Heart left ventricle (tissue), 16 donors: ENCODE data around the gene KLRC1. TPM values are rescaled to one million over a fixed set of nuclear protein-coding genes. Genes with fewer than 3 reads are reported as not detected.
"Not testable (repeated sequence)": the region's sequence is repeated elsewhere in the genome, so short reads cannot be mapped to it uniquely, and the experiment has no call there.

Experiments
- ATAC-seq, 4 donors: fragments of 200-7000 bp; cut with Tn5 transposase; one replicate each; pipeline ENCODE4 v1.9.1; 2020 to 2022; ENCODE audit warnings: moderate library complexity in 4 of 4, mild to moderate bottlenecking in 3 of 4, moderate number of reproducible peaks in 1 of 4
- DNase-seq, 5 donors: peaks; one replicate each; pipeline ENCODE4 v3.0.0-alpha.2; 2020
- H3K27ac ChIP-seq, 12 donors: fragments of 200-600 bp; sonication (generic) in 4 of 12; one replicate each; pipeline versions ENCODE4 v1.5.0 to v1.8.0; 2016 to 2022; ENCODE audit warnings: mild to moderate bottlenecking in 2 of 12
- H3K27me3 ChIP-seq, 9 donors: fragments of 200-600 bp; sonication (generic) in 2 of 9; one replicate each; pipeline versions ENCODE4 v1.5.1 to v1.8.0; 2016 to 2022; ENCODE audit warnings: mild to moderate bottlenecking in 3 of 9
- H3K36me3 ChIP-seq, 9 donors: fragments of 200-600 bp; sonication (generic) in 2 of 9; one replicate each; pipeline versions ENCODE4 v1.5.0 to v1.8.0; 2018 to 2022; ENCODE audit warnings: mild to moderate bottlenecking in 2 of 9
- H3K4me1 ChIP-seq, 12 donors: fragments of 200-600 bp; sonication (generic) in 4 of 12; one replicate each; pipeline versions ENCODE4 v1.5.0 to v1.8.0; 2016 to 2022; ENCODE audit warnings: mild to moderate bottlenecking in 3 of 12
- H3K4me3 ChIP-seq, 12 donors: fragments of 200-600 bp; sonication (generic) in 4 of 12; one replicate each; pipeline versions ENCODE4 v1.5.0 to v1.8.0; 2017 to 2022; ENCODE audit warnings: mild to moderate bottlenecking in 9 of 12, moderate library complexity in 4 of 12
- H3K9me3 ChIP-seq, 12 donors: fragments of 200-600 bp; sonication (generic) in 4 of 12; one replicate each; pipeline versions ENCODE4 v1.5.0 to v1.8.0; 2016 to 2022; ENCODE audit warnings: mild to moderate bottlenecking in 1 of 12
- POLR2A ChIP-seq, 2 donors: fragments of 450-650 bp; IDR thresholded peaks; one replicate each; pipeline ENCODE4 v1.6.1; 2017; ENCODE audit warnings: antibody characterized with exemption in 2 of 2, mild to moderate bottlenecking in 2 of 2, moderate library complexity in 2 of 2
- WGBS, 4 donors: extraction: QIAGEN DNeasy Blood & Tissue Kit in 2 of 4; methylation state at CpG; one replicate each; pipeline versions ENCODE4 v1.1.5 to v1.1.7; 2013 to 2018; 5-methylcytosine and 5-hydroxymethylcytosine counted together
- intact Hi-C, 10 donors: fragments of 100-400 bp; cut with DNase I; formaldehyde crosslinking; loops; one replicate each; pipeline versions ENCODE4 v1.11.1 to v1.14.2; 2022
- polyA plus RNA-seq, 2 donors: library from polyadenylated mRNA; stranded (reverse); fragments of 200-250 nt; gene quantifications; one replicate each; pipeline ENCODE4 v1.2.3, GENCODE V29; 2013
- total RNA-seq, 9 donors: library from RNA; depleted of rRNA in 2 of 9; stranded (reverse); fragments of >200 nt in 2 of 9; fragmentation: NEBNext Ultra II Directional in 3 of 9; extraction: Animal tissue kit (Norgen Biotek cat#: 25700) in 3 of 9; gene quantifications; one replicate each; pipeline versions ENCODE4 v1.1.0 to v1.2.4, GENCODE V29; 2016 to 2023
- TF ChIP-seq, protein P1 (sequence below), 12 donors: fragments of 200-600 bp; sonication (generic) in 4 of 12; IDR thresholded peaks; one replicate each; pipeline versions ENCODE4 v1.5.0 to v1.8.0; 2018 to 2022; ENCODE audit warnings: antibody characterized with exemption in 12 of 12, mild to moderate bottlenecking in 5 of 12
- donor health status: ischemic (EF 13 %, LVEDD 7.1; RV severe dilation, severe dysfunction).
- donor health status: healthy with polysubstance abuse.
- donor health status: DM: no; HTN: yes; CAD: no.
- donor health status: DM: no; HTN: no; CAD: no.
- donor health status: ischemic (EF 25% LVEDD 6.9; RV normal size, moderate dysfunction).
- donor health status: ischemic (EF 25% LVEDD 5.7; RV mildly dilated, moderate dysfunction).
- donor health status: healthy.
- donor health status: DM: yes; HTN: yes; CAD: no.
- donor health status: ischemic (EF 35%, LVEDD 5.7; RV mildly dilated, moderate dysfunction).
- donor health status: nonischemic (EF 11% LVEDD 7.7; RV severe dilation, severe dysfunction).
- donor health status: DM: yes; HTN: yes; CAD: no.
- donor health status: PGD.
- donor health status: ischemic (EF 29% LVEDD 5.4; RV normal size, mild dysfunction).
- donor health status: nonischemic (EF 23%, LVEDD 6.1; RV moderate dilation, normal function).

KLRC1 gene
- total and polyA plus RNA-seq, 11 donors, result 0.10 to 1.2 (median 0.32) TPM; not detected in 6

DNA sequence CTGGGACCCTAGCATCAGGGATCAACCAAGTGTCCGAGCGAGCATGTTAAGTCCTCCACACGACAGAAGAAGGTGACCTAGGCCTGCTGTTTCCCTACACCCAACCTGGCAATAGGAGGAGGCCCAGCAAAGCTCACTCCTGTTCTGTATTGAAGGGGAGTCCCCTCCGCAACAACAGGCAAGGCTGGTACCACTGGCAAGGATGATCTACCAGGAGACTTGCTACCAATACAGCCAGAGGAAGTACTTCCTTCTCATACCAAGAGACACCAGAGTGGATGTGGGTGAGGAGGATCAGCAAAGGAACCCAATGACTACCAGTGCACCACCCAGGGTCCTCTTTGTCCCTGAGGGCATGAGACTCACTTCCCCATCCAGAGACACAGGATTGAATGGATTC is 4.9 kb downstream of the KLRC1 start:
- DNase-seq (no peak), ATAC-seq (no peak)
- intact Hi-C loops, result no loop called here
- Histone ChIP-seq H3K27ac (no peak overlapping the region), H3K27me3 (no peaks in the 10 kb centered on the region), H3K4me3 (no peak overlapping the region), H3K4me1 (no peaks in the 10 kb centered on the region), H3K36me3 (no peaks in the 10 kb centered on the region), H3K9me3 (no peaks in the 10 kb centered on the region)
- TF ChIP-seq, protein P1, sequence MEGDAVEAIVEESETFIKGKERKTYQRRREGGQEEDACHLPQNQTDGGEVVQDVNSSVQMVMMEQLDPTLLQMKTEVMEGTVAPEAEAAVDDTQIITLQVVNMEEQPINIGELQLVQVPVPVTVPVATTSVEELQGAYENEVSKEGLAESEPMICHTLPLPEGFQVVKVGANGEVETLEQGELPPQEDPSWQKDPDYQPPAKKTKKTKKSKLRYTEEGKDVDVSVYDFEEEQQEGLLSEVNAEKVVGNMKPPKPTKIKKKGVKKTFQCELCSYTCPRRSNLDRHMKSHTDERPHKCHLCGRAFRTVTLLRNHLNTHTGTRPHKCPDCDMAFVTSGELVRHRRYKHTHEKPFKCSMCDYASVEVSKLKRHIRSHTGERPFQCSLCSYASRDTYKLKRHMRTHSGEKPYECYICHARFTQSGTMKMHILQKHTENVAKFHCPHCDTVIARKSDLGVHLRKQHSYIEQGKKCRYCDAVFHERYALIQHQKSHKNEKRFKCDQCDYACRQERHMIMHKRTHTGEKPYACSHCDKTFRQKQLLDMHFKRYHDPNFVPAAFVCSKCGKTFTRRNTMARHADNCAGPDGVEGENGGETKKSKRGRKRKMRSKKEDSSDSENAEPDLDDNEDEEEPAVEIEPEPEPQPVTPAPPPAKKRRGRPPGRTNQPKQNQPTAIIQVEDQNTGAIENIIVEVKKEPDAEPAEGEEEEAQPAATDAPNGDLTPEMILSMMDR (IDR thresholded peaks at IDR 0.05), result no peak
- no peak for TF ChIP-seq POLR2A (IDR thresholded peaks at IDR 0.05)
- WGBS, 4 donors, result 88 to 91% (median 90%) methylated on average over 4 of the region's 4 CpGs

GRCh38 chr12:10446052-10446451 is 7.1 kb downstream of the KLRC1 start:
- DNase-seq, ATAC-seq, H3K36me3 ChIP-seq, H3K4me3 ChIP-seq, intact Hi-C loops, H3K27me3 ChIP-seq, H3K27ac ChIP-seq, H3K9me3 ChIP-seq, H3K4me1 ChIP-seq: not testable (repeated sequence)
- WGBS, 4 donors, result 81 to 87% (median 81%) methylated on average over 5 of the region's 5 CpGs

GRCh38 chr12:10441144-10441543 is 12.0 kb downstream of the KLRC1 start:
- not testable (repeated sequence) for DNase-seq

DNA sequence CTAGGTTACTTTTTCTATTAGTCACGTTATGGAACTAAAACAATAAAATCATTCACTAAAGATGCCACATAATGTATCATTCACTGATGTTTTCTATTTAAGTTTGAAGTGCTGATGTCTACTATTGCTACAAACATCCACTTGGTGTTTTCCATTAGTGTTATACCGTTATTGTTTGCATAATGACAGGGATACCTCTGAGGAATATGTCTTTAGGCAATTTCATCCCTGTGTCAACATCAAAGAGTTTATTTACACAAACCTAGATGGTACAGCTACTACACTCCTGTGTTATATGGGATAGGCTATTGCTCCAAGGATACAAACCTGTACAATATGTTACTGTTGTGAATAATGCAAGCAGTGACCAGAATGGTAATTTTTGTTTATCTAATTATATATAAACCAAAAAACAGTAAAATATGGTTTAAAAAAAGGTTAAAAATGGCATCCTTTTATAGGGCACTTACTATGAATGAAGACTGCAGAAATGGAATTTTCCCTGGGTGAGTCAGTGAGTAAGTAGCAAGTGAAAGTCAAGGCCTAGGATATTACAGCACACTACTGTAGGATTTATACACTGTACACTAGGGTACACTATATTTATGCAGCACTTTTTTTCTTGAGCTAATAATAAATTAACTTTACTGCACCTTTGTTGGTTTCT is 13.4 kb downstream of the KLRC1 start:
- DNase-seq, H3K4me3 ChIP-seq, H3K9me3 ChIP-seq, H3K36me3 ChIP-seq, H3K27me3 ChIP-seq, ATAC-seq, H3K4me1 ChIP-seq, intact Hi-C loops, H3K27ac ChIP-seq: not testable (repeated sequence)
- WGBS, 4 donors, result 73 to 78% (median 74%) methylated on average over 2 of the region's 2 CpGs

More at GRCh38 chr12:10441144-10441543, 12.0 kb downstream of the KLRC1 start:
- H3K4me1 ChIP-seq, H3K27ac ChIP-seq, H3K9me3 ChIP-seq, H3K27me3 ChIP-seq, intact Hi-C loops, H3K36me3 ChIP-seq, H3K4me3 ChIP-seq, ATAC-seq: not testable (repeated sequence)
- 81 to 91% (median 89%) methylated on average over 8 of the region's 8 CpGs for WGBS, 4 donors

- 14 to 17% methylated on average over 2 of the region's 2 CpGs; no CpG with 5 or more reads in 2 of the 4 donors for WGBS, 4 donors
- H3K27me3 ChIP-seq, intact Hi-C loops, DNase-seq, H3K27ac ChIP-seq, H3K4me3 ChIP-seq, ATAC-seq, H3K4me1 ChIP-seq, H3K36me3 ChIP-seq, H3K9me3 ChIP-seq: not testable (repeated sequence)
These were observed 15.6 kb downstream of the KLRC1 start for GRCh38 chr12:10437601-10438000.

- intact Hi-C loops, DNase-seq, H3K36me3 ChIP-seq, H3K4me1 ChIP-seq, H3K27me3 ChIP-seq, ATAC-seq, H3K27ac ChIP-seq, H3K4me3 ChIP-seq, H3K9me3 ChIP-seq: not testable (repeated sequence)
- WGBS, 4 donors, result 53 to 67% (median 62%) methylated on average over 3 of the region's 3 CpGs
These were observed 17.4 kb downstream of the KLRC1 start, which contains the start of gene KLRC2 for GRCh38 chr12:10435816-10436215. TSS of gene KLRC2 (minus strand) at chr12:10436010. CDS start at chr12:10435986, 24 bp downstream.

GRCh38 chr12:10430623-10431022 is 22.6 kb downstream of the KLRC1 start:
- ATAC-seq, H3K27me3 ChIP-seq, H3K27ac ChIP-seq, DNase-seq, H3K9me3 ChIP-seq, H3K4me1 ChIP-seq, H3K4me3 ChIP-seq, intact Hi-C loops, H3K36me3 ChIP-seq: not testable (repeated sequence)
- 87 to 95% (median 89%) methylated on average over 4 of the region's 4 CpGs for WGBS, 4 donors

GRCh38 chr12:10425938-10426337 is 27.2 kb downstream of the KLRC1 start:
- H3K9me3 ChIP-seq, DNase-seq, H3K36me3 ChIP-seq, intact Hi-C loops, H3K4me3 ChIP-seq, H3K4me1 ChIP-seq, H3K27me3 ChIP-seq, ATAC-seq, H3K27ac ChIP-seq: not testable (repeated sequence)
- WGBS, 4 donors, result 84 to 95% (median 88%) methylated on average over 6 to 8 of the region's 8 CpGs

- H3K9me3 ChIP-seq, H3K4me1 ChIP-seq, H3K27ac ChIP-seq, H3K36me3 ChIP-seq, H3K27me3 ChIP-seq, intact Hi-C loops, DNase-seq, ATAC-seq, H3K4me3 ChIP-seq: not testable (repeated sequence)
- 77 to 100% (median 80%) methylated on average over 1 of the region's 1 CpG; no CpG with 5 or more reads in 1 of the 4 donors for WGBS, 4 donors
These were observed 28.8 kb downstream of the KLRC1 start for GRCh38 chr12:10424260-10424899.

DNA sequence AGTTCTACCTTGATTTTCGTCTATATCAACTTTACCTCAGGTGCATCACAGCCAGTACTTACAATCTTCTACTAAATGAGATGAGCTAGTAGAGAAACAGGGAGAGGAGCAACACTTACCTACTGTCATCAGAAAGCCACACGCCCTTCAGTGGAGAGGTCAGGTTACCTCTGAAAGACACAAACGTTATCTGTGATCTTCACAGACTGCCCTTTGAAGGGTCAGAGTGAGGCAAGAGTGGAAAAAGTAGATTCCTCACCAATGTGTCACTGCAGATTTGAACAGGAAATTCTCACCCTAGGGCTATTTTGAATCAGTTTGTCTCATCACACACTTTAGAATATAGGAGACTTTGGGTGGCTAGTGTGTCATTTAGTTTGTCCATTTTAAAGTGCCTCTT is 31.0 kb downstream of the KLRC1 start:
- H3K27me3 ChIP-seq, DNase-seq, H3K36me3 ChIP-seq, H3K9me3 ChIP-seq, H3K27ac ChIP-seq, ATAC-seq, H3K4me1 ChIP-seq, intact Hi-C loops, H3K4me3 ChIP-seq: not testable (repeated sequence)
- WGBS, 4 donors, result 15 to 60% (median 31%) methylated on average over 2 to 3 of the region's 3 CpGs
